Ecto neural progenitor cell (in vitro differentiated cells): Measurements from ENCODE around the gene ARSG.
"Not testable (repeated sequence)": the region's sequence is repeated elsewhere in the genome, so short reads cannot be mapped to it uniquely, and the experiment has no call there.

Experiments used
- DNase-seq: peaks from one replicate; pipeline ENCODE4 v3.0.0-alpha.2; 2018; ENCODE audit warnings: low spot score

Gene ARSG

DNA sequence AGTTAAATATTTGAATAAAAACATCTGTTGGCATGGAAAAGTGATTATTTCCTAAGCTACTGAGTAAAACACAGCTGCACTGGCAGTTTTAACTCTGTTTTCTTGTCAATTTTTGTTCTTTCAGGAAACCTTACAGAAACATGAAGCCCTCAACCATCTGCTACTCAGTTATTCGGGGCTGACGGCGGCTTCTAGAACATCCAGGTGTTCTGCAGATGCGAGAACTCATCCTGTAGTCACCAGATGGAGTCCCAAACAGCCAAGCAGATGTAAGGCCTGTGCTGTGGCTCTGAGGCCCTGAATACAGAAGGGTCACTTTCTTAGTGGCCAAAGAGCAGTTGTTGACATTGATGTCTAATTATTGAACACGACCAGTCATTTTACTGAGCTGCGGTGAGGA, 15.5 kb downstream of the ARSG start:
- DNase-seq = no peak

DNA sequence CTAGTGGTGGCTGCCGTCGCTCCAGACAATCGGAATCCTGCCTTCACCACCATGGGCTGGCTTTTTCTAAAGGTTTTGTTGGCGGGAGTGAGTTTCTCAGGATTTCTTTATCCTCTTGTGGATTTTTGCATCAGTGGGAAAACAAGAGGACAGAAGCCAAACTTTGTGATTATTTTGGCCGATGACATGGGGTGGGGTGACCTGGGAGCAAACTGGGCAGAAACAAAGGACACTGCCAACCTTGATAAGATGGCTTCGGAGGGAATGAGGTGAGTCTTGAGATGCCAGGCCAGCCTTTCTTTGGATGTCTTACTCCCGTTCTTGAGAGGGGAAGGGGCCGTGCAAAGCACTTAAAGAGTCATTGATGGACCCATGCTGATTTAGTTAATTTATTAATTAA, 16.1 kb downstream of the ARSG start:
- DNase-seq = no peak

DNA sequence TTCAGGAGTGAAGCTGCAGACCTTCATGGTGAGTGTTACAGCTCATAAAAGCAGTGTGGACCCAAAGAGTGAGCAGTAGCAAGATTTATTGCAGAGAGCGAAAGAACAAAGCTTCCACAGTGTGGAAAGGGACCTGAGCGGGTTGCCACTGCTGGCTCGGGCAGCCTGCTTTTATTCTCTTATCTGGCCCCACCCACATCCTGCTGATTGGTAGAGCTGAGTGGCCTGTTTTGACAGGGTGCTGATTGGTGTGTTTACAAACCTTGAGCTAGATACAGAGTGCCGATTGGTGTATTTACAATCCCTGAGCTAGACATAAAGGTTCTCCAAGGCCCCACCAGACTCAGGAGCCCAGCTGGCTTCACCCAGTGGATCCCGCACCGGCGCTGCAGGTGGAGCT, 17.2 kb downstream of the ARSG start:
- not testable (repeated sequence) for DNase-seq

DNA sequence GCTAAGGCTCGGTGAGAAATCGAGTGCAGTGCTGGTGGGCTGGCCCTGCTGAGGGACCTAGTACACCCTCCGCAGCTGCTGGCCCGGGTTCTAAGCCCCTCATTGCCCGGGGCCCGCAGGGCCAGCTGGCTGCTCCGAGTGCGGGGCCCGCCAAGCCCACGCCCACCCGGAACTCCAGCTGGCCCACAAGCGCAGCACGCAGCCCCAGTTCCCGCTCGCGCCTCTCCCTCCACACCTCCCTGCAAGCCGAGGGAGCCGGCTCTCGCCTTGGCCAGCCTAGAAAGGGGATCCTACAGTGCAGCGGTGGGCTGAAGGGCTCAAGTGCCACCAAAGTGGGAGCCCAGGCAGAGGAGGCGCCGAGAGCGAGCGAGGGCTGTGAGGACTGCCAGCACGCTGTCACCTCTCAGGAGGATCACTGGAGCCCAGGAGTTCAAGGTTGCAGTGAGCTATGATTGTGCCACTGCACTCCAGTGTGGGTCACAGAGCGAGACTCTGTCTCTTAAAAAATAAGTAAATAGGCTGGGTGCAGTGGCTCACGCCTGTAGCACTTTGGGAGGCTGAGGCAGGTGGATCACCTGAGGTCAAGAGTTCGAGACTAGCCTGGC, 17.9 kb downstream of the ARSG start:
- not testable (repeated sequence) for DNase-seq

DNA sequence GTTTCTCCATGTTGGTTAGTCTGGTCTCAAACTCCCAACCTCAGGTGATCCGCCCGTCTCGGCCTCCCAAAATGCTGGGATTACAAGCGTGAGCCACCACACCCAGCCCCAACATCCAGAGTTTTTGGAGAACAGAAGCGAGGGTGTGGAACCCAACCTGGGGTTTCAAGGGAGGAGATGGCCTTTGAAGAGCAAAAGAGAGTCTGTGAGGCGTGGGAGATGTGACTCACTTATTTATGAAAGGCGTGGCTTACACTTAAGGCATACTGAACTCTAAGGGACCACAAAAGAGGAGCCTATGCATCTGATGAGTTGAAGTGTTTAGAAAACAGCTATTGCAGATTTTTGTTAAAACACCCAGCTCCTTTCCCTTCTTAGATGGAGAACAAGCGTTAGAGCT, 18.9 kb downstream of the ARSG start:
- no peak for DNase-seq

DNA sequence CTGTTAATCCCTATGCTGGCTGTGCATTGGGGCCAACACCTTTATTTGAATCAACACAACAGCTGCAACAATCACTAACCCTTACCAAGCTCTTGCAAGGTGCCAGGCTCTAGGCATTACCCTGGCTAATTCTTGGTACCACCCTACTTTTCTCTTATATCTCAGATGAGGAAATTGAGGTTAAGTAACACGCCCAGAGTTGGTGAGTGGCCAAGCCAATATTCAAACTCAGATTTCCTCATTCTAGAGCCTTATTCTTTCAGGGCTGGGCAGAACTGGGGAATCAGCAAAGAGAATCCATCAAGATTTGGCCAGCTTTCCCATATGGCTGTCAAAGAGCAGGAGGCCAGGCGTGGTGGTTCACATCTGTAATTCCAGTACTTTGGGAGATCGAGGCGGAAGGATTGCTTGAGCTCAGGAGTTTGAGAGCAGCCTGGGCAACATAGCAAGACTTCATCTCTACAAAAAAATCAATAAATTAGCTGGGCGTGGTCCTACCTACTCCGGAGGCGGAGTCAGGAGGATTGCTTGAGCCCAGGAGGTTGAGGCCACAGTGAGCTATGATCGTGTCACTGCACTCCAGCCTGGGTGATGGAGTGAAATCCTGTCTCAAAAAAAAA, 23.7 kb downstream of the ARSG start:
- no peak for DNase-seq

DNA sequence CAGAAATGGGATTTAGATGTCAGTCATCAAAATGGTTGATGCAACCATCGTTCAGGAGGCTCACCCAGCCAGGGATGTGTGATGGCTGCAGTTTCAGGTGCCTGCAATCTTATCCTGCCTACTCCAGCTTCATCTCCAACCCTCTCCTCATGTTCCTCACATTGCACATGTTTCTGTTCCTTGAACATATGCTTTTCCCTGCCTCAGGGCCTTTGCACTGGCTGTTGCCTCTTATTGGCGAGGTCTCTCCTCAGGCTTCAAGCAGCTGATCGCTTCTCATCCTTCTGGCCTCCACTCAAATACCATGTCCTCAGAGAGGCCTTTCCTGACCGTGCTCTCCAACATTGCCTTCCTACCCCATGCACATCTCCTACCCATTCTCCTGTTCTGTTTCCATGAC, 24.6 kb downstream of the ARSG start:
- no peak for DNase-seq

DNA sequence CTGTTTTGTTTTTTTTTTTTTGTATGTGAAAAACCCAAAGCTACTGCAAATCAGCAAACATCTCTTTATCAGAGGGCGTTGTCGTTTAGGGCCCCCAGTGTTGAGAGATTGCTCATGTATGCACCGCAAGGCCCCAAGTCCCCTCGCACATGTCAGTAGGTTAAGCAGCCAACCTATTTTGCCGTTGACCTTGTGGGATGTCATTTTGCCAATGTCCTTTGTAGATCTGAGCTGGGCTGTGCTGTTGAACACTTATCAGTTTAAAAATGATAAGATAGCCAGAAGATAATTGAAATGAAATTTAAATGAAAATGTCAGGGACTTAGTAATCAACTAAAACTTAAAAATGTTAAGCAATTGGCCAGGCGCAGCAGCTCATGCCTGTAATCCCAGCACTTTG, 26.2 kb downstream of the ARSG start:
- DNase-seq = no peak

DNA sequence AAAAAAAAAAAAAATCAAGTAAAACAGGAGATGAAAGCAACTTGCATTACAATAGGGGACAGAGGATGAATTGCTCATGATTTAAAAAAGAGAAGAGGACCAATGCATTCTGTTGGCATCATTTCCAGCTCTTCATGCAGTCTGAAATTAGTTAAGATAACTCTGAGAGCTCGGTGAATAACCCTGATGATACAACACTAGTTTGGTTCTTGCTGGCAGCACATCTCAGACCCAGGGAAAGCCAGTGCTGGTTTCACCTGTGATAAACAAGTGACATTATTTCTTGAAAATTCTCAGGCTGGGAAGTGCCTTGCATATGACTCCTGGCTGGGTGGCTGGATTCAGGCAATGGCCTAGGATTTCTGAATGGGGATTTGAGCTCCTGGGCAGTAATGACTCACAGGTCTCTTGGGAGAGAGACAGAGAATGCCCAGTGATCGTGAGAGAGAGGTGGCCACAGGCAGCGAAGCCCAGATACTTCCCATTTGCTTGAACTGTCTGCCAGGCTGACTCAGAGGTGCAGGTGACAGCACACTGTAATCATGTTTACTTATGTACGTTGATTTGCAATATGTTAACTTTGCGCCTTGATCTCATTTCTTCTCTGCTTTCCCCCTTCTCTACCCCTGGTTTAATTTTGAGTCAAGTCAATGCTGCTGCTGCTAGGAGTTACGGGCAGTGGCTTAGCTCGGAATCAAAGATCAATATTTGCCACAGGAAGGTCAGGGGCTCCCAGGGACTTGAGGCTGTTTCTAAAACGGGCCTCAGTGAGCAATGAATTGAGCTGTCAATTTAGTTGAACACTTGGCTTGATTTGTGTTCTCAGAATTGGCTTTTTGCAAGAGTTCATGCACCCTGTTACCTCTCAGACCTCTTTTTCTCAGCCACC, 27.1 kb downstream of the ARSG start:
- no peak for DNase-seq

DNA sequence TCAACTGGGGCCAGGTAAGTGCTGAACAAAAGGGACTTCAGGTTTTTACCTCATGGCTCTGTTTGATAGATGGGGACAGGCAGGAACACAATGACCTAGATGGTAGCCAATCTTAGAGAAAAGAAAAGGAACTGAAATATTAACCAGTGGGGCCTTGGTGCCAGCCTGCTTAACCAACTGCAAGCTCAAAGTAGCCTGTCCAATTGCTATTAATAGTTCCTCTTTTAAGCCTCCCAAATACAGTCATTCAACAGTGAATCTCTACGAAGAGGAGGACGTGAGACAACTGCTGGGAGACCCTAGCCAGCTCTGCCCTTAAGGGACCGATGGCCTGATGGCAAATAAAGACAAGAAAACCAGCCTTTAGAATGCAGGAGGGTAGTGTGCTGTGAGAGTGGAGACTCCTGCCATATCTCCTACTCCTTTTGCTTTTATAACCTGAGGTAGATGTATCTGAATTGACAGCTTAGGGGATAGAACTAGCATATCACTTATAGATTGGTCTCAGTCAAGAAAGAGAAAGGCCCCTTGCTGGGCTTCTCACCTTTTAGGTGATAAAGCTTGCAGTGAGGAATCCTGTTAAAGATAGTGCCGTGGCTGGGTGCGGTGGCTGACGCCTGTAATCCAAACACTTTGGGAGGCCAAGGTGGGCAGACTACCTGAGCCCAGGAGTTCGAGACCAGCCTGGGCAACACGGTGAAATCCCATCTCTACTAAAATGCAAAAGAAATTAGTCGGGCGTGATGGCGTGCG, 28.3 kb downstream of the ARSG start:
- no peak for DNase-seq

DNA sequence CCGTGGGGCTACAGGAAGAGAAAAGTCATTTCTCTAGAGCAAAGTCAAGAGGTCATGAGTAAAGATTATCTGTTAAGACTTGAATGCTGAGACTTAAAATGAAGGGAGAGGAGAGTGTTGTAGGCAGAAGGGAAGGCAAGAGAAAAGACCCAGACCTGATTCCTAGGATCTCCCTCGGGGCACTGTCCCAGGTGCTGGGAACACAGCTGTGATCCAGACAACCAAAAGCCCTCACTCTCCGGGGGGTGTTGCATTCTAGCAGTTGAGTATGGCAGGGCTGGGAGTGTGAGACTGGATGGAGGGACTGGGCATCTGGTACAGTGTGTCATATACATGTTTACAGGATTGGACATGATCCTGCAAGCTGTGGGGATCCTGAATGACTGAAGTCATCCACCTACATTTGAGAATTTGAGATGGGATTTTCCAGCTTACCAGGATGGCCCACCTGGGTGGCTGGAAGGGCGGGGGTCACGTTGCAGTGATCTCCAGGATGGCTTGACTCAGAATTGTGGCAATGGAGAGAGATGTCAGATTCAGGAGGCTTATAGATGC, 29.1 kb downstream of the ARSG start:
- no peak for DNase-seq

DNA sequence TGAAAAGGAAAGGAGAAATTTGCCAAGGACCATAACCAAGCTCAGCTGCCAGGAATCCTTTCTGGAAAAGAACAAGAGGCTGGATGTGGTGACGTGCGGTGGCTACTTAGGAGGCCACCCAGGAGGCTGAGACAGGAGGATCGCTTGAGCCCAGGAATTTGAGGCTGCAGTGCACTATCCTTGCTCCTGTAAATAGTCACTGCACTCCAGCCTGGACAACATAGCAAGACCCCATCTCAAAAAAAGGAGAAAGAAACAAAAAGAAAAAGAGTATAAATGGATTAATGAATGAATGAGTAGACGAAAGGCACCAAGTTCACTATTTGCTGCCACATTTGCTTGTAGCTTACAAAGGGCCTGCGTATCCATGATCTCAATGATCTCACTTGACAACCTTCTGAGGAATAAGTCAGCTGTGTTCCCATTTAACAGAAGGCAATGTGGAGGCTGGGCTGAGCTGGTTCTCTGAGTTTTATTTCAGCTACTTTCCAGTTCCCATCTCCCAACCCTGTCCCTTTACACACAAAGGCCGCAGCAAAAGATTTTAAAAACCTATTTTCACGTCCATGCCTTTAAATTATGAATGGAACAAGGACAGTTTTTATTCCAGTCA, 29.8 kb downstream of the ARSG start:
- DNase-seq = no peak

DNA sequence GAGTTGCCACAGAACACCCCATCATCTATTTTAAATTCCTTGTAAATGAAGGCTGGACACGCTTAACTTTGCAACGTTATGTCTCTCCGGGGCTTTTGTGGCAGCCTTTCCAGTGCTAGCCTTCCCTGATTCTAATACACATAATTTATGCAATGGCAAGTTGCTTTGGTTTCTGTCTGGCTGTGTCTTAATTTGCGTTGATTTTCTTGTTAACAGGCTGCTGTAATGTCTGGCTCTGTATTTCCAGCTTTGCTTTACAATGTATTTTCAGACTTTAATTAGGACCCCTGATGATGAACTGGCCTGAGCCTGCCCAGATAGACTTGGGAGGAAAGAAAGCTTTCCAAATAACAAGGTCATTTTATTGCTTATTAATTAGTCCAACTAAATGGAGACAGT, 30.3 kb downstream of the ARSG start:
- no peak for DNase-seq

DNA sequence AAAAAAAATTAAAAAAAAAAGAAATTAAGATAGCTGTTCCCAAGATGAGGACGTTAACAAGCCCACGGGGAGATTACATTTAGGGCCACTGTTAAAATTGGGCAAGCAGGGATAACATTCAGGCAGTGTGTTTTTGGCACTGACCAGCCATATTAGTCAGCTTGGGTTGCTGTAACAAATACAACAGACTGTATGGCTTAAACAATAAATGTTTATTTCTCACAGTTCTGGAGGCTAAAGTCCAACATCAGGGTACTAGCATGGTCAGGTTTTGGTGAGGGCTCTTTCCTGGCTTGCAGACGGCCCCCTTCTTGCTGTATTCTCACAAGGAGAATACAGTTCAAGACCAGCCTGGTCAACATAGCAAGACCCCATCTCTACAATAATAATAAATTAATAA, 31.3 kb downstream of the ARSG start:
- DNase-seq = no peak

DNA sequence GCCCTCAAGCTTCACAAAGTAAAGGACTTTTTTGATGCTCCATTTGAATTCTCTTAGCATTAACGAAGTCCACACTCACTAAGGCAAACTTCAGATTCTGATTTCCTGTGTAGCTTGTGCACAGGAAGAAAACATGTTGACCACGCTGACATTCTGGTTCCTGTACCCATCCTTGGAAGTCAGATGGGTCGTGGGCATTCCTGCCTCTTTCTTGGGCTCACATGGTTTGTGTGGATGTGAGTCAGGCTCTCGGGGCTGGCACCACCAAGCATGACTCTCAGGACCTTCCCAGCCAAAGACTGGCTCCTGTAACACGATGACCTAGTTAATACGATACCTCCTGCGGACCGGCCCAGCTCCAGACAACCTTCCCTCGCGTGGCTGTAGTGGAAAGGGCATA, 32.8 kb downstream of the ARSG start:
- DNase-seq = no peak

DNA sequence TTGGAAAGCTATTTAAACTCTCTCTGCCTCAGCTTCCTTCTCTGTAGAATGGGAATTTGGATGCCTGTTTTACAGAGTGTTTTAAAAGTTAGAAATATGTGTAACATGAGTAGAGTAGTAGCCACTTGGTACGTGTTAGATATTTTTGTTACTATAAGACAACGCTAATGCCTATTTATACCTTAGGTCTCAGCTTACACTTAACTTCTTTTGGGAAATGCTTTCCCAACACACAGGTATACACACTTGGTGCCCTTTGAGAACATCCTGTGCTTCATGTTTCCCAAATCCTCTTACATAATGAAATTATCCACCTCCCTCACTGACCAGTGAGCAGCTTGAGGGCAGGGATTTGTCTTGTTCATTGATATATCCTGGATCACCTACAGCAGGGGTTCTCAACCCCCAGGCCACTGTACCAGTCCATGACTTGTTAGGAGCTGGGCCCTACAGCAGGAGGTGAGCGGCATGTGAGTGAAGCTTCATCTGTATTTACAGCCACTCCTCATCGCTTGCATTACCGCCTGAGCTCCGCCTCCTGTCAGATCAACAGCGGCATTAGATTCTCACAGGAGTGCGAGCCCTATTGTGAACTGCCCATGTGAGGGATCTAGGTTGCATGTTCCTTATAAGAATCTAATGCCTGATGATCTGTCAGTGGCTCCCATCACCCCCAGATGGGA, 33.5 kb downstream of the ARSG start:
- DNase-seq = no peak

DNA sequence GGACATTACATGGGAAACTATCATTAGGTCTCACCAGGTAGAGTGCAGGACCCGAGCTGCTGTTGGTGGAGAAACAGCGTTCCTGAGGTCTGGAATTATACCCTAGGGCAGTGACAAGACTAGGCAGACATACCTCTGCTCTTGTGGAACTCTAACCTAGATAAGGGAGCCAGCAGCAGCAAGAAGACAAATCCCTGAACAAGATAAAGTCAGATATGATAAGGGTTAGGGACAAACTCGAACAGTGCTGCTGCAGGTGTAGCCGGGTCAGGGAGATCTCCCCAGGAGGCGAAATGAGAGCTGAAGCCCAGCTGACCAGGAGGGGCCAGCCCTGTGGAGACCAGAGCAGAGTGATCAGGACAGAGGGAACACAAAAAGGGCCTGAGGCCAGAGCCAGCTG, 34.7 kb downstream of the ARSG start:
- no peak for DNase-seq

DNA sequence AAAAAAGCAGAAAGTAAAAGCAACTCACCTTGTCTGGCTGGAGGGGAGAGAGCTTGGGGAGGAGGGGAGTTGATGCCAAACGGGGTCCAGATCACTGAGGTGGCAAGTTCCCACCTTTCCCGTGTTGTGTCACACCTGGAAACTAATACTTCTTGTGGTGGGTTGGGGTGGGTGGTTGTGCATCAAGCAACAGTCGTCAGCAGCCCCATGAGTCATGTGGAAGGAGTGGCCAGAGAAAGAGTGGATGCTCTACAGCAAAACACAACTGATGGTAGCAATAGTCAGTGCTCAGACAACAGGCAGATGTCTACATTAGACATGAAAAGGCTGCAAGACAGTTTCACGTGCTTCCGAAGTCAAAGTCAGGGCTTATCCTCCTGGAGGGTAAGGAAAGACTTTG, 35.4 kb downstream of the ARSG start:
- DNase-seq = no peak

DNA sequence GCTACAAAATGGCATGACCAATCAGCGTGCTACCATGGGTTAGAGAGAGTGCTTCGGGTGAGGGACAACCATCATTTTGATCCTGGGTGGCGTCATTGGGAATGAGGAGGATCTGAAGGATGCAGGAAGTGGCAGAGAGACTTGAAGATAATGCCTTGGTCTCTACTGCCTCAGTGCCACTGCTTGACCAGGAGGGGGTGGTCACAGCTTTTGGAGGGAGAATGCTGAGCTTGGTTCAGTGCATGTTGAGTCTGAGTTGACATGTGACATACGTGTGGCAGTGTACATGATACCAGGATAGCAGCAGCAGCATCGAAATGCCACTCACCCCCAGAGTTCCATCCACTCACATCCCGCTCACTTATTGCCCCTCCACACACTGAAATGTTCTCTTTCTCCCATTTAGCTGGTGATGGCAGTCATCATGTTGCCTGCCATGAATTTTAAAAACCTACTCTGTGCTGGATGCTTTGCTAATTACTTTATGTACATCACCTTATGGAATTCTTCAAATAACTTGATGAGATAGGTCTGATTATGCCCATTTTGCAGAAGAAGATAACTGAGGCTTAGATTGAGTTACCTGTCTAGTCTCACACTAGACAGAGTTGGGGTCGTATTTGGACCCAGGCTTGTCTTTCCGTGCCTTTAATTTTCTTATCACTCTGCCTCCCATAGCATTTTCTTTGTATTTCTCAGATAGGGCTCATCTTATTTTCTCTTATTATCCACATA, 36.7 kb downstream of the ARSG start:
- DNase-seq = no peak

DNA sequence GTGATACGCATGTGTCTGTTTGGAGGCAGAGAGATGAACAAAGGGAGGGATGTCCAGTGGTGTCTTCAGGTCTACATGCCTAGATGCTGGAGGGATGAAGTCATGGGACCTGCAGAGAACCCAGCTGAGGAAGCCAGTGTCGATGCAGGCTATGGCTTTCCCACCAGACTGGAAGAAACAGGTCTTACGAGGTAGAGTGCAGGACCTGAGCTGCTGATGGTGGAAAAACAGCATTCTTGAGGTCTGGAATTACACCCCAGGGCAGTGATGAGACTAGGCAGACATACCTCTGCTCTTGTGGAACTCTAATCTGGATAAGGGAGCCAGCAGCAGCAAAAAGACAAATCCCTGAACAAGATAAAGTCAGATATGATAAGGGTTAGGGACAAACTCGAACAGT, 37.4 kb downstream of the ARSG start:
- no peak for DNase-seq

DNA sequence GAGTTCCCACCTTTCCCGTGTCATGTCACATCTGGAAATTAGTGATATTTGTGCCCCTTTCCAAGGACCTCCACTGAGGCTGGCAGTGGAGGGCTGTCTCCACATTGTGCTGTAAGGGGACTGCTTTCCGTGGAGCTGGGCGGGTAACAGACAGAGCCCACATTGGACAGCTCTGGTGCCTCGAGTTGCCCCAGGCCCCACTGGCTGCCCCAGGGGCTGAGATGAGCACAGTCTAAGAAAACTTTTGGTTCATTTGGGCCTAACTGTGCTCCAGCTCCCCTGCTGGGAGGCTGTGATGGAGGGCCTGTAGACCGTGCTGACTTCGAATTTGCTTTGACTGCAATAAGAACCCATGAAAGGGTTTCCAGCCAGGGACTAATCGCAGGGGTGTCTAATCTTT, 38.0 kb downstream of the ARSG start:
- DNase-seq = no peak
